Panc1 (cell line): Measurements from ENCODE around the gene ZFYVE21.

ENCODE experiments used
- POLR2AphosphoS5 ChIP-seq: IDR thresholded peaks from 2 replicates; pipeline ENCODE4 v1.6.1; 2012; ENCODE audit warnings: mild to moderate bottlenecking, low read depth, low read length, moderate library complexity
- TF ChIP-seq, protein P1 (sequence below): fragments of 450-650 bp; IDR thresholded peaks from 2 replicates; pipeline ENCODE4 v1.5.1; 2017; ENCODE audit warnings: mild to moderate bottlenecking

- no peak for TF ChIP-seq POLR2AphosphoS5
- TF ChIP-seq, protein P1, sequence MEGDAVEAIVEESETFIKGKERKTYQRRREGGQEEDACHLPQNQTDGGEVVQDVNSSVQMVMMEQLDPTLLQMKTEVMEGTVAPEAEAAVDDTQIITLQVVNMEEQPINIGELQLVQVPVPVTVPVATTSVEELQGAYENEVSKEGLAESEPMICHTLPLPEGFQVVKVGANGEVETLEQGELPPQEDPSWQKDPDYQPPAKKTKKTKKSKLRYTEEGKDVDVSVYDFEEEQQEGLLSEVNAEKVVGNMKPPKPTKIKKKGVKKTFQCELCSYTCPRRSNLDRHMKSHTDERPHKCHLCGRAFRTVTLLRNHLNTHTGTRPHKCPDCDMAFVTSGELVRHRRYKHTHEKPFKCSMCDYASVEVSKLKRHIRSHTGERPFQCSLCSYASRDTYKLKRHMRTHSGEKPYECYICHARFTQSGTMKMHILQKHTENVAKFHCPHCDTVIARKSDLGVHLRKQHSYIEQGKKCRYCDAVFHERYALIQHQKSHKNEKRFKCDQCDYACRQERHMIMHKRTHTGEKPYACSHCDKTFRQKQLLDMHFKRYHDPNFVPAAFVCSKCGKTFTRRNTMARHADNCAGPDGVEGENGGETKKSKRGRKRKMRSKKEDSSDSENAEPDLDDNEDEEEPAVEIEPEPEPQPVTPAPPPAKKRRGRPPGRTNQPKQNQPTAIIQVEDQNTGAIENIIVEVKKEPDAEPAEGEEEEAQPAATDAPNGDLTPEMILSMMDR, result no peak
These were observed 39.7 kb upstream of the ZFYVE21 start for GRCh38 chr14:103675957-103676356.
